Measurements from ENCODE around the gene SPINK2. TPM values are rescaled to one million over a fixed set of nuclear protein-coding genes. Genes with fewer than 3 reads are reported as not detected.

SPINK2 gene
- total and polyA plus RNA-seq, 2 donors (not counting 3 experiments of a cell fraction or from before 2014, with no cell fraction given) = 0.71 TPM; not detected in 1

GRCh38 chr4:56843421-56843899, 22.0 kb upstream of the SPINK2 start:
- POLR2A ChIA-PET = interaction anchor here (0.6 kb wide), 1 partner anchor 374 kb away, joined by 7 read pairs; no protein-coding TSS in a partner anchor
- Histone ChIP-seq H3K36me3 (ENCODE audit: control insufficient read depth in 2 of 2, extremely low read depth in 1 of 2, insufficient read depth in 2 of 2, low read length in 2 of 2) (no peaks in the 10 kb centered on the region), H3K9me1 (replicated peaks; ENCODE audit: control insufficient read depth, extremely low read depth, insufficient read depth, low read length) (no peaks in the 10 kb centered on the region), H3K27me3 (ENCODE audit: control insufficient read depth in 2 of 2, insufficient read depth in 2 of 2, low read length in 2 of 2) (no peaks in the 10 kb centered on the region), H3K9ac (replicated peaks; ENCODE audit: extremely low read depth, insufficient read depth, low read length) (no peak overlapping the region), H3K79me2 (ENCODE audit: control insufficient read depth, insufficient read depth, low read length) (no peaks in the 10 kb centered on the region), H3K4me1 (ENCODE audit: control insufficient read depth, extremely low read depth, insufficient read depth, low read length) (no peaks in the 10 kb centered on the region), H4K20me1 (replicated peaks; ENCODE audit: control insufficient read depth, extremely low read depth, insufficient read depth, low read length) (no peaks in the 10 kb centered on the region), H2AFZ (ENCODE audit: low read depth, low read length) (no peak overlapping the region), H3K27ac (ENCODE audit: insufficient read depth, low read depth, low read length) (no peak overlapping the region), H3K4me2 (ENCODE audit: insufficient read depth, low read length) (no peak overlapping the region), H3K4me3 (replicated peaks in 1 of 3; ENCODE audit: insufficient read depth in 1 of 3, low read depth in 1 of 3, low read length in 3 of 3) (no peak overlapping the region), H3K9me3 (replicated peaks; ENCODE audit: control insufficient read depth, insufficient read depth, low read length) (no peaks in the 10 kb centered on the region)
- TF ChIP-seq POLR2AphosphoS5 (IDR thresholded peaks at IDR 0.05; ENCODE audit: insufficient read depth, low read depth, low read length) (no peak), MYC (IDR thresholded peaks at IDR 0.05; ENCODE audit: low read depth, low read length) (no peak), CTCF (IDR thresholded peaks at IDR 0.05; ENCODE audit: extremely low read depth in 1 of 2, insufficient read depth in 1 of 2, low read depth in 1 of 2, low read length in 2 of 2) (no peak), JUN (IDR thresholded peaks at IDR 0.05; ENCODE audit: borderline replicate concordance, insufficient read depth, insufficient read length, low read depth) (no peak), MAX (IDR thresholded peaks at IDR 0.05; ENCODE audit: insufficient read depth, insufficient read length) (no peak), GATA2 (IDR thresholded peaks at IDR 0.05; ENCODE audit: insufficient read depth, insufficient read length, low read depth, low read length) (no peak), FOS (IDR thresholded peaks at IDR 0.05; ENCODE audit: borderline replicate concordance, insufficient read depth, low read length) (no peak), EZH2 (IDR thresholded peaks at IDR 0.05; ENCODE audit: borderline replicate concordance, low read depth, low read length, severe bottlenecking) (no peak), POLR2A (IDR thresholded peaks at IDR 0.05; ENCODE audit: low read depth, low read length) (no peak)
- FAIRE-seq = no peak
- no peak for DNase-seq (ENCODE audit: low read depth, low spot score)
- intact Hi-C loops (cut with micrococcal nuclease) (no loop called here), dilution Hi-C loops (cut with MboI; ENCODE audit: extremely low pct_ligation_motif_present, low sequenced_read_pairs) (no loop called here)
- CTCF ChIA-PET = no interaction called here
- BruUV-seq (replicated peaks) = no TSS peak

Measured in endothelial cell of umbilical vein (primary cell).